ENCODE measurements around the gene AFG1L. TPM values are rescaled to one million over a fixed set of nuclear protein-coding genes. Genes with fewer than 3 reads are reported as not detected.
"Not testable (repeated sequence)": the region's sequence is repeated elsewhere in the genome, so short reads cannot be mapped to it uniquely, and the experiment has no call there.

AFG1L gene
- total RNA-seq, 3 donors from 2014 or later (not counting 1 experiment from before 2014, with no cell fraction given): 4.8 to 9.2 (median 5.2) TPM

DNA sequence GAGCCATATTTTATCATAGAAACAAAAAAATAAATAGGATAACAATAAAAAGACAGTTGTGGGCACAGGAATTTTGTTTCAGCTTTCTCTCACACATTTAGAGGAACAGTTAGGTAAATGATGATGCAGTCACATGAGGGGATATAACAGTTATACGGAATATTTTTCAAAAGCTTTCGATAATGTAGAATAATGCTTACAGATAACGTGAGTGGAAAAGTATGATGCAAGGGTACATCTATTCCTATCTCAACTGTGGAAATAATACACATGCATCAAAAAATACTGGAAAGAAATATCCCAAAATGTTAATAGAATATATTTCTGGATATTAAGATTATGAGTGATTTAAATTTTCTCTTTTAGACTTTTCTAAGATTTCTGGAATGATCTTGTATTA is 114.0 kb downstream of the AFG1L start:
- Histone ChIP-seq H3K27ac (ENCODE audit: low read length) (no peak overlapping the region), H3K4me3 (ENCODE audit: low read length) (no peak overlapping the region), H3K4me1 (ENCODE audit: control insufficient read depth, insufficient read depth, low read length) (peaks cover 2% of the 10 kb centered on the region), H3K27me3 (ENCODE audit: control insufficient read depth, insufficient read depth, low read length) (no peaks in the 10 kb centered on the region), H3K9me3 (ENCODE audit: control insufficient read depth, insufficient read depth, low read length) (no peaks in the 10 kb centered on the region), H3K36me3 (ENCODE audit: control insufficient read depth, insufficient read depth, low read length) (no peaks in the 10 kb centered on the region)
- no peak for DNase-seq
- WGBS (ENCODE audit: insufficient coverage): no CpG with 5 or more reads among the region's 3 CpGs
- intact Hi-C loops (cut with micrococcal nuclease): no loop called here
- no peak overlapping the region for H3K27ac Mint-ChIP-seq
- H3K4me1 Mint-ChIP-seq: peaks cover 10 to 18% of the 10 kb centered on the region in 2 donors
- ATAC-seq: no peak
- H3K36me3 Mint-ChIP-seq: peaks cover 12% of the 10 kb centered on the region
- TF ChIP-seq CTCF (IDR thresholded peaks at IDR 0.05): no peak
- H3K27me3 Mint-ChIP-seq (ENCODE audit: low read depth in 2 of 2): peaks cover 8 to 14% of the 10 kb centered on the region in 2 donors
- H3K4me3 Mint-ChIP-seq: no peak overlapping the region
- H3K9me3 Mint-ChIP-seq: peaks cover 3 to 7% of the 10 kb centered on the region in 2 donors

DNA sequence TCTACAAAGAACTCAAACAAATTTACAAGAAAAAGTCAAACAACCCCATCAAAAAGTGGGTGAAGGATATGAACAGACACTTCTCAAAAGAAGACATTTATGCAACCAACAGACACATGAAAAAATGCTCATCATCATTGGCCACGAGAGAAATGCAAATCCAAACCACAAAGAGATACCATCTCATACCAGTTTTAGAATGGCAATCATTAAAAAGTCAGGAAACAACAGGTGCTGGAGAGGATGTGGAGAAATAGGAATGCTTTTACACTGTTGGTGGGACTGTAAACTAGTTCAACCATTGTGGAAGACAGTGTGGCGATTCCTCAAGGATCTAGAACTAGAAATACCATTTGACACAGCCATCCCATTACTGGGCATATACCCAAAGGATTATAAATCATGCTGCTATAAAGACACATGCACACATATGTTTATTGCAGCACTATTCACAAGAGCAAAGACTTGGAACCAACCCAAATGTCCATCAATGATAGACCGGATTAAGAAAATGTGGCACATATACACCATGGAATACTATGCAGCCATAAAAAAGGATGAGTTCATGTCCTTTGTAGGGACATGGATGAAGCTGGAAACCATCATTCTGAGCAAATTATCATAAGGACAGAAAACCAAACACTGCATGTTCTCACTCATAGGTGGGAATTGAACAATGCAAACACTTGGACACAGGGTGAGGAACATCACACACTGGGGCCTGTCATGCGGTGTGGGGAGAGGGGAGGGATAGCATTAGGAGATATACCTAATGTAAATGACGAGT is 121.4 kb downstream of the AFG1L start:
- H3K4me3 Mint-ChIP-seq; H3K27ac Mint-ChIP-seq; H3K9me3 ChIP-seq (ENCODE audit: control insufficient read depth, insufficient read depth, low read length); H3K36me3 ChIP-seq (ENCODE audit: control insufficient read depth, insufficient read depth, low read length); H3K4me3 ChIP-seq (ENCODE audit: low read length); H3K4me1 Mint-ChIP-seq; H3K36me3 Mint-ChIP-seq; intact Hi-C loops (cut with micrococcal nuclease); ATAC-seq; H3K27me3 ChIP-seq (ENCODE audit: control insufficient read depth, insufficient read depth, low read length); DNase-seq; H3K27ac ChIP-seq (ENCODE audit: low read length); H3K9me3 Mint-ChIP-seq; H3K4me1 ChIP-seq (ENCODE audit: control insufficient read depth, insufficient read depth, low read length): not testable (repeated sequence)
- 100% methylated on average over 2 of the region's 5 CpGs for WGBS (ENCODE audit: insufficient coverage)
- peaks cover 8 to 16% of the 10 kb centered on the region in 2 donors for H3K27me3 Mint-ChIP-seq (ENCODE audit: low read depth in 2 of 2)

DNA sequence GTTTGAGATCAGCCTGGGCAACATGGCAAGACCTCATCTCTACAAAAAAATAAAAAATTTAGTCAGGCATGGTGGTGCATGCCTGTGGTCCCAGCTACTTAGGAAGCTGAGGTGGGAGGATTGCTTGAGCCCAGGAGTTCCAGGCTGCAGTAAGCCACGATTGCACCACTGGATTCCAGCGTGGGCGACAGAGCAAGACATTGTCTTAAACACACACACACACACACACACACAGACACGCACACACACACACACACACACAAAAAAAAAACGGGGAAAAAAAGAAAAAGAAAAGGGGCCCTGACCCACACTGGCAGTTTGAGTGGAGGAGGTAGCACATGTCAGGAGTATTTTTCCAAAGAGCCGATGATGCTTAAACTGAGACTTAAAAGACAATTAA is 122.2 kb downstream of the AFG1L start:
- no peak overlapping the region for H3K4me3 ChIP-seq (ENCODE audit: low read length)
- WGBS (ENCODE audit: insufficient coverage): 97% methylated on average over 3 of the region's 6 CpGs
- no peaks in the 10 kb centered on the region for H3K9me3 ChIP-seq (ENCODE audit: control insufficient read depth, insufficient read depth, low read length)
- no peaks in the 10 kb centered on the region for H3K4me1 ChIP-seq (ENCODE audit: control insufficient read depth, insufficient read depth, low read length)
- intact Hi-C loops (cut with micrococcal nuclease): no loop called here
- no peaks in the 10 kb centered on the region for H3K36me3 ChIP-seq (ENCODE audit: control insufficient read depth, insufficient read depth, low read length)
- peaks cover 3 to 5% of the 10 kb centered on the region in 2 donors for H3K9me3 Mint-ChIP-seq
- TF ChIP-seq CTCF (IDR thresholded peaks at IDR 0.05): no peak
- no peak overlapping the region for H3K27ac ChIP-seq (ENCODE audit: low read length)
- peaks cover 8 to 16% of the 10 kb centered on the region in 2 donors for H3K27me3 Mint-ChIP-seq (ENCODE audit: low read depth in 2 of 2)
- peaks cover 3% of the 10 kb centered on the region for H3K36me3 Mint-ChIP-seq
- no peaks in the 10 kb centered on the region for H3K27me3 ChIP-seq (ENCODE audit: control insufficient read depth, insufficient read depth, low read length)
- no peak for ATAC-seq
- no peak overlapping the region for H3K27ac Mint-ChIP-seq
- DNase-seq: no peak
- H3K4me1 Mint-ChIP-seq: no peaks in the 10 kb centered on the region
- H3K4me3 Mint-ChIP-seq: no peak overlapping the region

DNA sequence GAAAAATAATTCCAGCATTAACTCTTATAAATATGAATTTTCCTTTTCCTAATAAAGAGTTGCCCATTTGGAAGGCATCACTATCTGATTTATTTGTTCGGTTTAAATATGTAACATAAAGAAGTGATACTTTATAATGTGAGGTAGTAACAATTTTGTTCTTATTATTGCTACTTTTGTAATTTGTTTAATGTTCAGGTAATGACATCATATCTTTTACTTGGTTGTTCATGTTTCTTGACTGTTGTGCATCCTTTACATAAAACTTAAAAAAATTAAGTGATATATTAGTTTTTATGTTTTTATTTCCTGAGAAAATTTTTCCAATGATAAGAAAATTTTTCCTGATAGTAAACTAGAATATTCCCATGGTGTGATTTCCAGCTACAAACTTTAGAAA is 124.6 kb downstream of the AFG1L start:
- no peaks in the 10 kb centered on the region for H3K4me1 Mint-ChIP-seq
- no peak for TF ChIP-seq CTCF (IDR thresholded peaks at IDR 0.05)
- H3K36me3 Mint-ChIP-seq: no peaks in the 10 kb centered on the region
- ATAC-seq (no peak), DNase-seq (no peak)
- no peak overlapping the region for H3K27ac ChIP-seq (ENCODE audit: low read length)
- intact Hi-C loops (cut with micrococcal nuclease): no loop called here
- whole genome bisulfite sequencing (ENCODE audit: insufficient coverage): no CpG with 5 or more reads among the region's 1 CpG
- no peaks in the 10 kb centered on the region for H3K27me3 ChIP-seq (ENCODE audit: control insufficient read depth, insufficient read depth, low read length)
- H3K4me3 ChIP-seq (ENCODE audit: low read length): no peak overlapping the region
- H3K27me3 Mint-ChIP-seq (ENCODE audit: low read depth in 2 of 2): no peaks in the 10 kb centered on the region
- H3K9me3 Mint-ChIP-seq: no peaks in the 10 kb centered on the region
- H3K9me3 ChIP-seq (ENCODE audit: control insufficient read depth, insufficient read depth, low read length): no peaks in the 10 kb centered on the region
- H3K4me3 Mint-ChIP-seq: no peak overlapping the region
- H3K36me3 ChIP-seq (ENCODE audit: control insufficient read depth, insufficient read depth, low read length): no peaks in the 10 kb centered on the region
- H3K27ac Mint-ChIP-seq: no peak overlapping the region
- H3K4me1 ChIP-seq (ENCODE audit: control insufficient read depth, insufficient read depth, low read length): no peaks in the 10 kb centered on the region
